HCT116 (cell line): ENCODE data around the gene ELF1. TPM values are rescaled to one million over a fixed set of nuclear protein-coding genes. Genes with fewer than 3 reads are reported as not detected.

Experiments used
- ATAC-seq: fragments of 200-7000 bp; cut with Tn5 transposase; 2 replicates; pipeline ENCODE4 v1.9.1; 2020; ENCODE audit warnings: mild to moderate bottlenecking, moderate library complexity
- BruUV-seq: library from RNA; stranded (reverse); fragments of 400-500 nt; replicated peaks from 2 replicates; lab custom pipeline; 2021; lab: Mats Ljungman, UMichigan
- CTCF ChIA-PET: fragments of 300-600 bp; sonication (Branson Sonifier 250); formaldehyde crosslinking; loops from one replicate; lab custom pipeline; 2021; ENCODE audit warnings: antibody characterized with exemption; lab: Charles Lee
- POLR2A ChIA-PET: fragments of 300-600, 350-600 bp; sonication (Branson Sonifier 250); formaldehyde crosslinking; loops from one replicate; lab custom pipeline; 2021; ENCODE audit warnings: antibody characterized with exemption; lab: Charles Lee
- RAD21 ChIA-PET, 2 experiments: fragments of 300-600 bp; sonication (Branson Sonifier 250); formaldehyde crosslinking; loops; one replicate each; lab custom pipeline; 2023; ENCODE audit warnings: low total read pairs in 2 of 2; ENCODE audit not compliant: uncharacterized antibody in 2 of 2, unreplicated experiment in 2 of 2, low non-redundant PET in 1 of 2; lab: Charles Lee
- DNase-seq: peaks from one replicate; pipeline ENCODE4 v3.0.0-alpha.2; 2010; ENCODE audit warnings: low read depth, low spot score
- H2AFZ ChIP-seq: fragments of 200-600 bp; shearing (Covaris generic), sonication (generic); 2 replicates; pipeline ENCODE4 v1.6.1; 2017; ENCODE audit warnings: low read depth, mixed run types, mixed read lengths, antibody characterized with exemption, low read length; ENCODE audit not compliant: poor library complexity, severe bottlenecking
- H3K27ac ChIP-seq: 2 replicates; pipeline ENCODE4 v1.5.1; 2012; ENCODE audit warnings: low read depth, low read length
- H3K27me3 ChIP-seq: fragments of 200-600 bp; sonication (generic); 2 replicates; pipeline ENCODE4 v1.6.1; 2016; ENCODE audit warnings: mixed run types, low read length, mixed read lengths; ENCODE audit not compliant: insufficient read depth
- H3K36me3 ChIP-seq, 2 experiments: fragments of 200-500 bp in 1 of 2; fragments of 200-600 bp in 1 of 2; sonication (Bioruptor generic) in 1 of 2; sonication (generic) in 1 of 2; 2 replicates each; pipeline versions ENCODE4 v1.5.1 to v1.6.1; 2014 to 2016; ENCODE audit warnings: low read length in 2 of 2, inconsistent platforms in 1 of 2, mixed read lengths in 1 of 2, mixed run types in 1 of 2; ENCODE audit not compliant: insufficient read depth in 2 of 2, control insufficient read depth in 1 of 2
- H3K4me1 ChIP-seq, 2 experiments: fragments of 200-600 bp in 1 of 2; sonication (generic) in 1 of 2; 2 replicates each; pipeline versions ENCODE4 v1.5.1 to v1.6.1; 2012 to 2017; ENCODE audit warnings: low read length in 2 of 2, inconsistent platforms in 1 of 2, mild to moderate bottlenecking in 1 of 2, mixed read lengths in 1 of 2, mixed run types in 1 of 2, moderate library complexity in 1 of 2; ENCODE audit not compliant: insufficient read depth in 2 of 2, control insufficient read depth in 1 of 2
- H3K4me2 ChIP-seq: fragments of 200-600 bp; sonication (generic); 2 replicates; pipeline ENCODE4 v1.6.1; 2017; ENCODE audit warnings: mixed run types, low read length, mixed read lengths
- H3K4me3 ChIP-seq, 2 experiments: fragments of 200-600 bp in 1 of 2; sonication (generic) in 1 of 2; replicated peaks in 1 of 2; 2 replicates each; pipeline ENCODE4 v1.5.1; 2011 to 2016; ENCODE audit warnings: low read length in 2 of 2, control low read depth in 1 of 2, low read depth in 1 of 2, mild to moderate bottlenecking in 1 of 2, mixed read lengths in 1 of 2, mixed run types in 1 of 2
- H3K79me2 ChIP-seq: fragments of 200-600 bp; sonication (generic); 2 replicates; pipeline ENCODE4 v1.6.1; 2017; ENCODE audit warnings: mild to moderate bottlenecking, mixed run types, low read length, moderate library complexity, mixed read lengths; ENCODE audit not compliant: insufficient read depth
- H3K9ac ChIP-seq: fragments of 200-600 bp; sonication (generic); 2 replicates; pipeline ENCODE4 v1.6.1; 2016; ENCODE audit warnings: low read length, mixed read lengths
- H3K9me2 ChIP-seq: fragments of 200-600 bp; sonication (generic), shearing (Covaris generic); 2 replicates; pipeline ENCODE4 v1.6.1; 2017; ENCODE audit warnings: mixed run types, mild to moderate bottlenecking, moderate library complexity; ENCODE audit not compliant: insufficient read depth
- H3K9me3 ChIP-seq, 2 experiments: fragments of 200-500 bp in 1 of 2; fragments of 200-600 bp in 1 of 2; sonication (Bioruptor generic) in 1 of 2; sonication (generic) in 1 of 2; 2 replicates each; pipeline ENCODE4 v1.6.1; 2014 to 2017; ENCODE audit warnings: low read length in 2 of 2, mixed read lengths in 2 of 2, inconsistent platforms in 1 of 2, low read depth in 1 of 2, mild to moderate bottlenecking in 1 of 2, mixed run types in 1 of 2, moderate library complexity in 1 of 2; ENCODE audit not compliant: control insufficient read depth in 1 of 2, insufficient read depth in 1 of 2
- H4K20me1 ChIP-seq: fragments of 200-600 bp; sonication (generic), shearing (Covaris generic); 2 replicates; pipeline ENCODE4 v1.6.1; 2017; ENCODE audit warnings: mixed run types, mild to moderate bottlenecking, moderate library complexity; ENCODE audit not compliant: insufficient read depth
- ATF3 ChIP-seq: IDR thresholded peaks from 2 replicates; pipeline ENCODE4 v1.6.1; 2012
- CBX3 ChIP-seq: IDR thresholded peaks from 2 replicates; pipeline ENCODE4 v1.6.1; 2012; ENCODE audit warnings: low read depth
- CEBPB ChIP-seq: IDR thresholded peaks from 2 replicates; pipeline ENCODE4 v1.6.1; 2012; ENCODE audit warnings: low read depth
- EGR1 ChIP-seq: IDR thresholded peaks from 2 replicates; pipeline ENCODE4 v1.6.1; 2012; ENCODE audit warnings: low read depth
- EZH2phosphoT487 ChIP-seq: fragments of 200-600 bp; IDR thresholded peaks from 2 replicates; pipeline ENCODE4 v1.6.1; 2018; ENCODE audit warnings: antibody characterized with exemption, borderline replicate concordance
- FOSL1 ChIP-seq: IDR thresholded peaks from 2 replicates; pipeline ENCODE4 v1.6.1; 2012; ENCODE audit warnings: low read depth
- MAX ChIP-seq: IDR thresholded peaks from 2 replicates; pipeline ENCODE4 v1.6.1; 2012
- POLR2A ChIP-seq: IDR thresholded peaks from 2 replicates; pipeline ENCODE4 v1.7.0; 2011; ENCODE audit warnings: borderline replicate concordance; ENCODE audit not compliant: insufficient read depth, insufficient read length; ENCODE audit errors: extremely low read depth
- POLR2AphosphoS5 ChIP-seq: IDR thresholded peaks from 2 replicates; pipeline ENCODE4 v1.6.1; 2011; ENCODE audit warnings: mild to moderate bottlenecking, low read depth, low read length, moderate library complexity
- SIN3A ChIP-seq: IDR thresholded peaks from 2 replicates; pipeline ENCODE4 v1.6.1; 2012; ENCODE audit warnings: low read depth
- SP1 ChIP-seq: IDR thresholded peaks from 2 replicates; pipeline ENCODE4 v1.6.1; 2012; ENCODE audit warnings: low read depth
- ZFX ChIP-seq: fragments of 450-650 bp; IDR thresholded peaks from 2 replicates; pipeline ENCODE4 v1.6.1; 2017
- ZNF274 ChIP-seq: fragments of 200-500 bp; sonication (Bioruptor generic); IDR thresholded peaks from 2 replicates; pipeline ENCODE4 v1.6.1; 2014; ENCODE audit warnings: mild to moderate bottlenecking, low read depth, low read length, inconsistent platforms
- intact Hi-C: fragments of 100-400 bp; cut with micrococcal nuclease; formaldehyde crosslinking; loops from 2 replicates; pipeline ENCODE4 v1.10.0; 2022
- total RNA-seq: library from RNA; stranded (reverse); gene quantifications from one replicate; pipeline ENCODE4 v1.2.1, GENCODE V29; 2021; ENCODE audit not compliant: unreplicated experiment

The ELF1 gene
- total RNA-seq, 1 experiment from 2014 or later: 30.0 TPM

- Histone ChIP-seq H3K36me3 (no peaks in the 10 kb centered on the region), H3K4me1 (peaks cover 4 to 9% of the 10 kb centered on the region in 2 experiments; a peak in 3 of 4 replicates), H3K4me3 (no peak overlapping the region), H3K9ac (no peak overlapping the region), H3K4me2 (no peak overlapping the region), H4K20me1 (no peaks in the 10 kb centered on the region), H3K9me3 (no peaks in the 10 kb centered on the region), H2AFZ (no peak overlapping the region), H3K9me2 (no peaks in the 10 kb centered on the region), H3K27me3 (no peaks in the 10 kb centered on the region), H3K79me2 (peaks cover 62% of the 10 kb centered on the region), H3K27ac (no peak overlapping the region)
- intact Hi-C loops: no loop called here
- ChIA-PET POLR2A (no interaction called here), CTCF (no interaction called here), RAD21 (no interaction called here)
- ATAC-seq (no peak), DNase-seq (no peak)
- TF ChIP-seq POLR2A (no peak), SIN3A (no peak), CEBPB (no peak), ZNF274 (no peak), SP1 (no peak), EZH2phosphoT487 (no peak), FOSL1 (no peak), EGR1 (no peak), CBX3 (no peak), MAX (no peak), ZFX (no peak), POLR2AphosphoS5 (no peak), ATF3 (no peak)
- BruUV-seq: no TSS peak
Observed at GRCh38 chr13:40987606-40988280, 31.4 kb downstream of the ELF1 start.
